Superior temporal gyrus (tissue), 1 donor: ENCODE results near the gene GPR25.
"Not testable (repeated sequence)": the region's sequence is repeated elsewhere in the genome, so short reads cannot be mapped to it uniquely, and the experiment has no call there.

Experiments used
- DNase-seq: peaks from one replicate; pipeline ENCODE4 v3.0.0-alpha.2; 2016; ENCODE audit errors: extremely low spot score

Gene GPR25

DNA sequence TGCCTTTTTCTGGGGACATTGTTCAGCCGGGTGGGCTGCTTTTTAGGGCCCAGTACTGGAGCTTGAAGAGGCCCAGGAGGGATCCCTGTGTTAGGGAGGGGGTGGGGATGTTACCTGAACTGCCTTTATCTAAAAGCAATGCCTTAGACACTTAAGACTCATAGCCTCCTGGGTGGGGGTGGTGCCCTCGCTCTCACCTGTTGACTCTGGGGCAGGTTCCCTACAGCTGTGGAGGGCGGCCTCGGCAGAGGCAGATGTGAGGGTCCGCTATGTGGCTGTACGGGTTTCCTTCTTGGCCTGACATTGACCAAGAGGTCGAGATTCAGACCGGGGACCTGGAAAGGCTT lies 22.6 kb downstream of the GPR25 start:
- DNase-seq, result no peak

DNA sequence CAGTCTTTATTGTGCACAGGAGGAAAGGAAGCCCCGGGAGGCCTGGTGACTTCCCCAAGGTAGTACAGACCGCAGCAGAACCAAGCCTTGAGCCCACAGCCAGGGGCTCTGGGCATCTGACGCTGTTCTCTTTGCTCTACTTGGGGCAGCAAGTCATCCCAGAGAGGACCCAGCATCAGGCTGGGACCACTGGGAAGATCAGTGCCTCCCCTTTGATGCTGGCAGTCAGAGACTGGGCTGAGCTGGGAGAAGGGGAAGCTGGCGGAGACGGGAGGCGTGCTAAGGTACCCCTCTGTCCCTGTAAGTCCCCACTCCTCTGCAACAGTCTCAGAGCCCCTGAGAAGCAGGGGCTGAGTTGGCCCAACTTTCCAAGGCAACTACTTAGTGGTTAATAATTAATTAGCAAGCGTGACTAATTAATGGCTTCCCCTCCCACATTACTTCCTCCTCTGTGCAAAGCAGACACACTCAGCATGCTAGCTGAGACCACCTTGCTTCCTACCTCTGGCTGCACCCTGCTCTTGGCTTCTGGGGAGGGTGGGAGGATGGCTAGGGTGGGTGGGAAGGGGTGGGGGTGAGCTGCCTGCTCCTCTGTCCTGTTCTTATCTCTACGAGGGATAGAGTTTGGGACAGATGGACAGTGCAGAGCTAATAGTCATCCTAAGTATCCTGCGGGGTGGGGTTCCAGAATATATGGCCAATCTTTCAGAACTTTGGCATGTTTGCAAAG lies 23.2 kb downstream of the GPR25 start:
- no peak for DNase-seq

DNA sequence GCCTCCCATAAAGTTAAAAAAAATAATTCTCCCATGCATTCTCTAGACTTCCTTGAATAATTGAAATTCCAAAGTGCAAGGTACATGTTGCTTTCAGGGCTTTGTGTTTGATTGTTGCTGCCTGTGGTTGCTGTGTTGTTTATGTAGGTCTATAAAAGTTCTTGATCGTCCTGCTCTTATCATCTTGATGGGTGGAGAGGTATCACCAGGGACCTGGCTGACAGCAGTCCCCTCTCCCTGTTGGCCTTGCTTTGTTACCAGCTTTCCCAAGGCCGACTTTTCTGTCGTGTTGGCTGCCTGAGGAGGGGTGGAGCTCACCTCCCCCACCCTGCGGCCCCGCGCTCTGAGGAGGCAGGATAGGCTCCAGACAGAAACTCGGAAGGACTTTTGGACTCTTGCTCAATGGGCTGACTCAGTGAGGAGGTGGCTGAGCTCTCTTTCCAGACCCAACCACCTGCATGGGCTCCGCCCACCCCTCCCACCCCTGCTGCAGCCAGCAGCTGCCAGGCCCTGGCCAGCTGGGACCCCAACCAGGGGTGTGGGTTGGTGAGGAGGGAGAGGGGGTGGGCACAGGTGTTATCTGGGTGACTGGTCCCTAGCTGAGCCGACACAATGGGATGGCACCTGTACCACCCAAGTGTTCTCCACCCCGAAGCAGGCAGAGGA lies 23.9 kb downstream of the GPR25 start:
- no peak for DNase-seq

DNA sequence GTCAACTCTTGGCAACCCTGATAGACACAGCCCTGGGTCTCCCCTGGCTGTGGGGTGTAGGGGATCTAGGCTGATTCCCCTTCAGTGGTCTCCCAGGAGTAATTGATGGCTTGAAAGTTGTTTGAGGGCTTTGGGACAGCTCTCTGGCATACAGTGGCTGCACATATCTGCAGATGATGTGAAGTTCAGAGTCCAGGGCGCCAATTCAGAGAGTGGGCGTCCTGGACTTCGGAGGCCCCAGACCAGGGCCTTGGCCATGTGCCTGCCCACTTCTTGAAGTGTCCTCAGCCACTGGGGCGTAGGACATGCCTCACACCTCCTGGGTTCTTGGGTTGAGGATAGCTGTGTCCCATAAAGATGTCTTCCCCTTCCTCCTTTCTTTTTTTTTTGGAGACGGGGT lies 24.5 kb downstream of the GPR25 start:
- DNase-seq, result no peak

DNA sequence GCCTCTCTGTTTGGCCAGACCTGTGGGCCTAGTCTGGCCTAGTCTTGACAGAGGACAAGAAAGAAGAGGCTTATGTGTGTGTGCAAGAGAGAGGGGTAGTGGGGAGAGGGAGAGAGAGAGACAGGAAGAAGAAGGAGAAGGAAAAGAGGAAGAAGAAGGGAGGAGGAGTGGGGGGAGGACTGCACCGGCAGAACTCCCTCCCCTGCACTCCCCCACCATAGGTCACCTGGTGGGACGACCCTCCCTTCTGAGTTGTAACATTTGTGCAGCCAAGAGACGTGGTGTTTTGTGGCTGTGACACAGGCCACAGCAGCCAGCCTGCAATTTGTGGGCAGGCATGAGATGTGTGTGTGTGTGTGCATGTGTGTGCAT lies 26.2 kb downstream of the GPR25 start:
- DNase-seq, result no peak

DNA sequence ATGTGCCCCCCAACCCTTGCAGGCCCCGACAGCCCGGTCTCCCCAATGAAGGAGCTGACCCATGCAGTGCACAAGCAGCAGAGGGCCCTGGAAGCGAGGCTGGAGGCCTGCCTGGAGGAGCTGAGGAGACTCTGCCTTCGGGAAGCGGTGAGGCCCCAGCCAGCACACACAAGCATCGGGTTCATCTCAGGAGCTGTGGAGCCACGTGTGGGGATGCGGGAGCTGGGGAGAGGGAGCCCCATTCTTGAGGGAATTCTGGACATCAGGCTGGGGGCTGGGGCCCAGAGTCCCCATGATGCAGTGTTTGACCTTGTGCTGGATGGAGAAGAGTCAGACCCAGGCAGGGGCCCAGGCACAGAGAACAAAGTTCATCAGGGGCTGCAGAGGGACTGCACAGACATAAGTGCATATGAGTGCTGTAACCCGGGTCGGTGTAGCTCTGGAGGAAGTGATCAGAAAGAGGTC lies 26.7 kb downstream of the GPR25 start:
- DNase-seq, result no peak

DNA sequence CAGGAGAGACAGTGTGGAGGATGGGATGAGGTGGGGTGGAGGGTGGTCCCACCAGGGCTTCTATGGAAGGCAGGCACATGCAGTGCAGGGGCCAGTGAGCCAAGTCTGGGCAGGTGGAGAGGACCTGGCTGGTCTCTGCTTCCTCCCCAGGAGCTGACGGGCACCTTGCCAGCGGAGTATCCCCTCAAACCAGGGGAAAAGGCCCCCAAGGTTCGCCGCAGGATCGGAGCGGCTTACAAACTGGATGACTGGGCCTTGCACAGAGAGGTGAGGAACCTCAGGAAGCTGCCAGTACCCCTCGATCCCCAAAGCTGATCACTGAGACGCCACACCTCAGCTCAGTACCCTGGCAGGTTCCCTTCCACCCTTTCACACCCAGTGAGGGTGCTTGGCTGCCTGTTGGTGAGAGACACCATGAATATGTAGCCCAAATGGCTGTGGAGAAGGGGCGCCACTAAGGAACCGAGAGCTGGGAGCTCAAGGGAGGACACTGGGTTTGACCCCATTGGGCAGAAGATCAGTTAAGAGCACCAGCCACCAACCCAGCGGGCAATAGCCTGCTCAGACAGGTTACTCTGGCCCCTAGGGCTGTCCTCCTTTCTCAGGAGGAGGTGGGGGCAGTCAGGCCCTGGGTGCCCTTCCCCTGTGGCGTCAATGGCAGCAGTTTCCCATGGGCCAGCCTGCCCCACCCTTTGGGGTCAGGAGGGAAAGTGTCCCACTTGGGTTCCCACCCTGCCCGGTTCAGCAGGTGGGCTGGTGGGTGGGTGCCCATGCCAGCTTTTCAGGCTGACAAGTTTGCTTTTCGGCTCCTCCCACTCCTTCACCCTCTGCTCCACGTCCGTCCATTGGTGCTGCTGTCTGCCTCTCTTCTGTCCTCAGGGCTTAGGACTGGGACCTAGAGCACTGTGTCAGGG lies 27.4 kb downstream of the GPR25 start:
- DNase-seq, result no peak

DNA sequence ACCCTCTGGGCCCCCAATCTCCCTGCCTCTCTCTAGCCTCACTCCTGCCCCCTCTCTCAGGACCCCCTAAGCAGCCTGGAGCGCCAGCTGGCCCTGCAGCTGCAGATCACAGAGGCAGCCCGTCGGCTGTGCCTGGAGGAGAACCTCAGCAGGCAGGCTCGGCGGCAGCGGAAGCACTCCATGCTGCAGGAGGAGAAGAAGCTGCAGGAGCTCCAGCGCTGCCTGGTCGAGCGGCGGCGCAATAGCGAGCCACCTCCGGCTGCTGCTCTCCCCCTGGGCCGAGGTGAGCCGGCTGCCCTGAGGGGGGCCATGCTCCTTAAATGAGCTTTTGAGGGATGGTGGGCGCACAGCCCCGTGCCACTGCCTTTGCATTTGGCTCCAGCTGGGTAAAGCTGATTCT lies 28.1 kb downstream of the GPR25 start:
- DNase-seq, result no peak

DNA sequence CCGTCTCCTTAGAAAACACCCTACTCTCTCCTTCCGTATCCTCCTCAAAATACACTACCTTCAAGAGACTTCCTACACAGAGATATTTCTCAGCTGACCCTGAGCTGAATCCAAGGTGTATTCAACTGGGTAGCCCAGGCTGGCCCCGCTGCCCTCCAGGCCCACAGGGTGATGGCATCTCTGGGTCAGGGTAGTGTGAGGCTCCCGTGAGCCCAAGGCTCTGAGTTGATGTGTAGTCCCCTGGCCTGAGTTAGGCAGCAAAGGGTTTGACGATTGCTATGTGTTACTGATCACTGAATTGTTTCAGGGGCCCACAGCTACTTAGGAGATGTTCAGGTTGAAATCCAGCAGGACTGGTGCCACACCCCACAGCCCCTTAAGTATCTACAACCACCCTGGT lies 28.6 kb downstream of the GPR25 start:
- no peak for DNase-seq

DNA sequence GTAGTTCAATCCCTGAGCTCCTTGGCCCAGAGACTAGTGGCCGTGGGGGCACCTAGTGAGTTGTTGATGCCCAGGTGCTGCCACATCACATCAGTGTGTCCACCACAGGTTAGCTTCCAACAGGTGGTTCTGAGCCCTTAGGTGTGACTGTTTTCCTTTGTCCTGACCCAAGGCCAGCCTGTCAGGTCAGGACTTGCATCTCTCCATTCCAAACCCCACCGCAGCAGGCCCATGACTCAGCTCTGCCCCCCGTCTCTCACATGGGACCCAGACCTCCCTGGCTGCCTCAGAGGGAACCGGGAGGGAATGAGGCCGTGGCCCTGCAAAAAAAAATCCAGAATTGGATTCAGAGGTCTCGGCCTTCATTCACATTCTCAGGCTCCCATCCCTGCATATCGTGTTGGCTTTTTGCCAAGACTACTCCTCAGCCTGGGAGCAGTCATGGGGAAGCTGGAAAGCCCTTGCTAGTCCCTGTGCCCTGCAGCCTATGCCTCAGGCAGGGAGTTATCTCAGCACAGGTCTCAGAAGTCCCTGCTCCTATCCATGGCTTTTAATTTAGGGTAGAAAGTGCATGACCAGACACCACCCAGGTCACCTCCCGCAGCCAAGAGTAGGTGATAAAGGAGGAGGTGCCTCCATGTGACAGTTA lies 29.1 kb downstream of the GPR25 start:
- DNase-seq, result no peak

DNA sequence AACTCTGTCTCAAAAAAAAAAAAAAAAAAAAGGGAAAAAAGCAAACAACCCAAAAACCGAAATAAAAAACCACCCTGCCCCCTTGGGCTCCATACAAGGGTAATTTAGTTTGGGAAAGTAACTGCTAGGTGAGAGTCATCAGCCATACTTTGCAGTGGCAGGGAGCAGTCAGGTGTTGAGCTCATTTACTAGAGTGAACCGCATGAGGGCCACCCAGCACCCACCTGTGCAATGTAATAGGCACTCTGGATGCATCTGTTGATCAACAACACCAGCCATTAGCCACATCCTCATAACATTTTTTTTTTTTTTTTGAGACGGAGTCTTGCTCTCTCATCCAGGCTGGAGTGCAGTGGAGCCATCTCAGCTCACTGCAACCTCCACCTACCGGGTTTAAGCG lies 31.0 kb downstream of the GPR25 start:
- DNase-seq, result no peak

DNA sequence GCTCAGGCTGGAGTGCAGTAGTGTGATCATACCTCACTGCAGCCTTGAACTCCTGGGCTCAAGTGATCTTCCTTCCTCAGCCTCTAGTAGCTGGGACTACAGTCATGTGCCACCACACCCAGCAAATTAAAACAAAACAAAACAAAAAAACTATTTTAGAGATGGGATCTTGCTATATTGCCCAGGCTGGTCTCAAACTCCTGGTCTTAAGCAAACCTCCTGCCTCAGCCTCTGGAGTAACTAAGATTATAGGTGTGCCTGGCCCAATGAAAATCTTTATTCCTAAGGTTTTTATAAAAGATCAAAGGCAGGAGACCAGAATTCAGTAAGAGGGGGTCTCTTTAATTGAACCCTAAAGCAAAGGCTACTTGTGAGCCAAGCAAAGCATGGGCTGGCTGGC lies 32.0 kb downstream of the GPR25 start:
- no peak for DNase-seq

DNA sequence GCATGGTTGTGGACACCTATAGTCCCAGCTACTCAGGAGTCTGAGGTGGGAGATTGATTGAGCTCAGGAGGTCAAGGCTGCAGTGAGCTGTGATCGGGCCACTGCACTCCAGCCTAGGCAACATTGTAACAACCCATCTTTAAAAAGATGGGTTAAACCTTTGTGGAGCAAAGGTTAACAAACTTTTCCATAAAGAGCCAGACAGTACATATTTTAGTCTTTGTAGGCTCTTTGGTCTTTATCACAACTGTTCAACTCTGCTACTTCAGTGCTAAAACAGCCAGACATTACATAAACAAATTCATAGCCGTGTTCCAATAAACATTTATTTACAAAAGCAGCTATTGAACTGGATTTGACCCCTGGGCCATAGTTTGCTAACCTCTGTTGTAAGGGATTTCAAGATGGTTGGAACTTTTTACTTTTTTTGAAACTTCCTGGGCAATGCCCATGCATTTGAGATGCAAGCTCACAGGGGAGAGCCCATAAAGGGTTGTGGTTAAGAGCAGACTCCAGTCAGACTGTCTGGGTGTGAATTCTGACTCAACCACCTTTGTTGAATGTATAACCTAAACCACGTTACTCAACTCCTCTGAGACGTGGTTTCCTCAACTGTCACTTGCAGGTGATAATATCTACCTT lies 32.8 kb downstream of the GPR25 start:
- DNase-seq, result no peak

DNA sequence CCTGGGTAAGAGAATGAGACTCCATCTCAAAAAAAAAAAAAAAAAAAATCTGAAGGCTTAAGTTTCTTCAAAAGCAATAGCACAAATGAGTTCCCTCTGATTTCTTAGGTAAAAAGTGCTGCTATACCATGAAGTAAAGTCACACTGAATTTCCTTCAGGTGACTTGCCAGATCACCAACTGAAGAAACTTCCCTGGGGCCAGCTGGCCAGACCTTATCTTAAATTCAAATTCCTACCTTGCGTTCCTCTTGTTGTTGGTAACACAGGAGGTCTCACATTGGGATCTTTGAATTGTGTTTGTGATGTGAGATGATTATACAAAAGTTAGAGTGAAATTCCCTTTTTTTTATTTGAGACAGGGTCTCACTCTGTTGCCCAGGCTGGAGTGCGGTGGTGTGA lies 33.7 kb downstream of the GPR25 start:
- DNase-seq, result no peak

DNA sequence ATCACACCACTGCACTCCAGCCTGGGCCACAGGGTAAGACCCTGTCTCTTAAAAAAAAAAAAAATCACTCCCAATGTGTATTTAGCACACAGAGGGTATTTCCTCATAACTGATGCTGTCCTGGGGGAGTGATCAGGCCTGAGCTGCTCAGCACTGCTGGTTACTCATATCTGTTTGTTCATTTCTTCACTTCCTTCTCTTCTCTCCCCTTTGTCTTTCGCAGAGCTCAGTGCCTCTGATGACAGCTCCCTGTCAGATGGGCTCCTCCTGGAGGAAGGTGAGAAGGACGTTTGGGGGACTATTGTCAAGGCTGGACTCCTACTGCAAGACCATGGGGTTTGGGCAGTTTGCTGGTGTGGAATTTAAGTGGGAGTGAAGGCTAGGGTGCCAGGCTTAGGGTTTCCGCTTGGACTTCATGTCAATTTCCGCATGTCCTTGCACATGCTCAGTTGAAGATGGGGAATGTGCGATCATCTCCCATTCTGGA lies 34.9 kb downstream of the GPR25 start:
- DNase-seq, result no peak

DNA sequence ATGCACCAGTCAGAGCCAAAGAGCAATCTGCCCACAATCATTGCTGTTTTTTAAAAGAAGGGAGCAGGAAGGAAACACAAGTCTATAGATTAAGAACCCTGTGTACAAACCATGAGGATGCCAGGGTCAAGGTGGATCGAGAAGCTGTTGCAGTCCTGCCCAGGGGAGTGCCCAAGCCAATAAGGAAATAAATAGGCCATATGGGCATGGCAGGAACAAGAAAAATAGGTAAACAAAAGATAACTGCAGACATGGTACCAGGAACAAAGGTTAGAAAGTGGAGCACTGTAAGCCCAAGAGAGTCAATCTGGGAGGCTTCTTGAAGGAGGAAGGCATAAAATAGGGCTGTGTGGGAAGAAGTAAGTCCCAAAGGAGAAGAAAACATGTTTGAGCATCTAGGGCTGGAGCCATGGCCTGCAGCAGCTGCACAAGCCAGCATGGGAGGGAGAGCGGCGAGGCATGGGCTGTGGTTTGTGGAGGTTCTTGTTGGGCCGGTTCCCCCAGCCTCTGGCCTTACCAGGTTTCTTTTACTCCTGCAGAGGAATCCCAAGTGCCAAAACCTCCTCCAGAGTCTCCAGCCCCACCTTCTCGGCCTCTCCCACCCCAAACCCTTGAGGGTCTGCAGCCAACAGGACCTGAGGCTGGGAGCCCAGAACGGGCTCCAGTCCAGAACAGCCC lies 35.5 kb downstream of the GPR25 start:
- DNase-seq, result no peak

DNA sequence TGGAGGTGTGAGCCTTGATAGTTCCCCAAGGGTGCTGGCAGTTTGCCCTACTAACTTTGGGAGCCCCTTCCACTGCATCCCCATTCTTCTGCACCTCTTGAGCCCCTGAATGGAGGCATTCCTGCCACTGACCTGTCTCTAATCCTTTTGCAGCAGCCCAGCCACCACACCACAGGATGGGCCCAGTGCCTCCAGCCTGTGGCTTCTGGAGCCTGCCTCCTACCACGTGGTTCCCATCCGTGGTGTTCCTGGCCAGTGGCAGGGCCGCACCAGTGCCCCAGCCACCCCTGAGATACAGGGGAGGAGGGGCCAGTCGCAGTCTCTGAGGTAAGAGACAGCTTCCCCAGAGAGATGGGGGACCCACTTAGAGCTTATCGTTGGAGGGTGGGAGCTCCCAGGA lies 36.3 kb downstream of the GPR25 start:
- DNase-seq, result no peak

DNA sequence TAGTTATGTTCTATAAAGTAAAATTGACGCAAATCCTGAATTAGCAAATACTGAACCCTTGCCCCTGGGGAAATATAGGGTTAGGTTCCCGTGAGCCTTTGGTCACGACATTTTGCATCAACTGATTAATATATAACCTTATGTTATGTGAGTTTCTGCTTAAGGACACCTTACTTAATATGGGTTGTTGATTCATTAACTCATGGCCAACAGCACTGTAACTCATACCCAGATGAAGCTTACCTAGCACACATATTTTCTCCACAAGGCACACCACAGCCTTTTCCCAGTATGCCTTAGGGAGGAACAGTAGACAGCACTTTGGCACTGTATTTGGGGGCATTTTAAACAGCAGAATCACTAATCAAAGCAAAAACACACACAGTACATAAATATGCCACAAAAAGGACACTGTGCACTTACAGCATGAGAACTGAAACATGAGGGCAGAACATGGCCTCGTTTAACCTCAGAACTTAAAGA lies 37.0 kb downstream of the GPR25 start:
- DNase-seq, result no peak

DNA sequence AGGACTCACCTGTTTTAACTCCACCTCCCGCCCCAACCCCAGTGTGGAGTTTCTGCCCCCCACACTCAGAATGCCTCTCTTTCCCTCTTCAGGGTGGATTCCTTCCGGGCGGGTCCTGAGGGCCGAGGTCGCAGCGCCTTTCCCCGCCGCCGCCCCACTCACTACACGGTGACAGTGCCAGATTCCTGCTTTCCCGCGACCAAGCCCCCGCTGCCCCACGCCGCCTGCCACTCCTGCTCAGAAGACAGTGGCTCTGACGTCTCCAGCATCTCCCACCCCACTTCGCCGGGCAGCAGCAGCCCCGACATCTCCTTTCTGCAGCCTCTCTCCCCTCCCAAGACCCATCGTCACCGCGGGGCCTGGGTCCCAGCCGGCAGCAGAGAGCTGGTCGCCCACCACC lies 38.6 kb downstream of the GPR25 start:
- no peak for DNase-seq

DNA sequence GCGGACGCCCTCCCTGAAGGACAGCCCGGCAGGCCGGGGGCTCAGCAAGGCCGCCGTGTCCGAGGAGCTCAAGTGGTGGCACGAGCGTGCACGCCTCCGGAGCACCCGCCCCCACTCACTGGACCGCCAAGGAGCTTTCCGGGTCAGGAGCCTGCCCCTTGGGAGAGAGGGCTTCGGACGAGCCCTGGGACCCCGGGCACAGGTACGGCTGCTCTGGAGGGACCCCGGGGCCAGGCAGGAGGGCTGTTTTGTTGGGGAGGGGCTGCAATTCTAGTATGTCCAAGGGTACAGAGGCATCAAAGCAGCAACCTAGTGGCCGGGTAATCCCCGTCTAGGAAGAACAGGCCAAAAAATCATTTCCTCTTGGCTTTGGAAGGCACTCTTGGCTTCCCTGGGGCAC lies 39.2 kb downstream of the GPR25 start:
- DNase-seq, result not testable (repeated sequence)
